HG03439 (cell line): ENCODE results near the gene WDR59.
"Not testable (repeated sequence)": the region's sequence is repeated elsewhere in the genome, so short reads cannot be mapped to it uniquely, and the experiment has no call there.

ENCODE experiments used
- ATAC-seq: cut with Tn5 transposase; IDR thresholded peaks from one replicate; pipeline ENCODE4 v1.9.1; 2021; ENCODE audit warnings: mild to moderate bottlenecking, moderate library complexity; ENCODE audit not compliant: unreplicated experiment

WDR59 gene, protein sequence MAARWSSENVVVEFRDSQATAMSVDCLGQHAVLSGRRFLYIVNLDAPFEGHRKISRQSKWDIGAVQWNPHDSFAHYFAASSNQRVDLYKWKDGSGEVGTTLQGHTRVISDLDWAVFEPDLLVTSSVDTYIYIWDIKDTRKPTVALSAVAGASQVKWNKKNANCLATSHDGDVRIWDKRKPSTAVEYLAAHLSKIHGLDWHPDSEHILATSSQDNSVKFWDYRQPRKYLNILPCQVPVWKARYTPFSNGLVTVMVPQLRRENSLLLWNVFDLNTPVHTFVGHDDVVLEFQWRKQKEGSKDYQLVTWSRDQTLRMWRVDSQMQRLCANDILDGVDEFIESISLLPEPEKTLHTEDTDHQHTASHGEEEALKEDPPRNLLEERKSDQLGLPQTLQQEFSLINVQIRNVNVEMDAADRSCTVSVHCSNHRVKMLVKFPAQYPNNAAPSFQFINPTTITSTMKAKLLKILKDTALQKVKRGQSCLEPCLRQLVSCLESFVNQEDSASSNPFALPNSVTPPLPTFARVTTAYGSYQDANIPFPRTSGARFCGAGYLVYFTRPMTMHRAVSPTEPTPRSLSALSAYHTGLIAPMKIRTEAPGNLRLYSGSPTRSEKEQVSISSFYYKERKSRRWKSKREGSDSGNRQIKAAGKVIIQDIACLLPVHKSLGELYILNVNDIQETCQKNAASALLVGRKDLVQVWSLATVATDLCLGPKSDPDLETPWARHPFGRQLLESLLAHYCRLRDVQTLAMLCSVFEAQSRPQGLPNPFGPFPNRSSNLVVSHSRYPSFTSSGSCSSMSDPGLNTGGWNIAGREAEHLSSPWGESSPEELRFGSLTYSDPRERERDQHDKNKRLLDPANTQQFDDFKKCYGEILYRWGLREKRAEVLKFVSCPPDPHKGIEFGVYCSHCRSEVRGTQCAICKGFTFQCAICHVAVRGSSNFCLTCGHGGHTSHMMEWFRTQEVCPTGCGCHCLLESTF

GRCh38 chr16:74984529-74985296 lies at the start of gene WDR59:
Gene WDR59 (minus strand): TSS chr16:74985123. CDS start chr16:74985017, 106 bp downstream.
- peak; percentile 100 for ATAC-seq

DNA sequence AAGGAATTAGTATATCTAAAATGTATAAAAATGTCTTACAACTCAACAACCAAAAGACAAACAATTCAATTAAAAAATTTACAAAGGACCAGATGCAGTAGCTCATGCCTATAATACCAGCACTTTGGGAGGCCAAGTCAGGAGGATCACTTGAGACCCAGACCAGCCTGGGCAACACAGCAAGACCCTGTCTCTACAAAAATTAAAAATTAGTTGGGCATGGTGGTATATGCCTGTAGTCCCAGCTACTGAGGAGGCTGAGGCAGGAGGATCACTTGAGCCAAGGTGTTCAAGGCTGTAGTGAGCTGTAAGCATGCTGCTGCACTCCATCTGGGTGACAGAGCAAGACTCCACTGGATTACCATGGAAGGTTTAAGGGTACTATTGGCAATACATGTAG lies 47.7 kb upstream of the WDR59 start:
- ATAC-seq, result no peak

DNA sequence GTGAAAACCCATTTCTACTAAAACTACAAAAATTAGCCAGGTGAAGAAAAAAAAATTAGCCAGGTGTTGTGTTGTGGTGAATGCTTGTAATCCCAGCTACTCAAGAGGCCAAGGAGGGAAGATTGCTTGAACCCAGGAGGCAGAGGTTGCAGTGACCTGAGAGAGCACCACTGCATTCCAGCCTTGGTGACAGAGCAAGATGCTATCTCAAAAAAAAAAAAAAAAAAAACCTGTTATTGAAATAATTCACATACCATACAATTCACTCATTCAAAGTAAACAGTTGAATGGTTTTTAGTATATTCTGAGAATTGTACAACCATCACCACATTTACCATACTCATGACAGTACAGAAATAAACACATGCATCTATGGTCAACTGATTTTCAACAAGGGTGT lies 44.9 kb upstream of the WDR59 start:
- ATAC-seq, result no peak

GRCh38 chr16:75028544-75029135 lies 43.7 kb upstream of the WDR59 start:
- no peak for ATAC-seq

- no peak for ATAC-seq
These were observed 42.8 kb upstream of the WDR59 start for GRCh38 chr16:75027520-75028300.

- ATAC-seq, result no peak
These were observed 42.0 kb upstream of the WDR59 start for GRCh38 chr16:75026892-75027391.

GRCh38 chr16:75026239-75026891 lies 41.4 kb upstream of the WDR59 start:
- ATAC-seq, result not testable (repeated sequence)

DNA sequence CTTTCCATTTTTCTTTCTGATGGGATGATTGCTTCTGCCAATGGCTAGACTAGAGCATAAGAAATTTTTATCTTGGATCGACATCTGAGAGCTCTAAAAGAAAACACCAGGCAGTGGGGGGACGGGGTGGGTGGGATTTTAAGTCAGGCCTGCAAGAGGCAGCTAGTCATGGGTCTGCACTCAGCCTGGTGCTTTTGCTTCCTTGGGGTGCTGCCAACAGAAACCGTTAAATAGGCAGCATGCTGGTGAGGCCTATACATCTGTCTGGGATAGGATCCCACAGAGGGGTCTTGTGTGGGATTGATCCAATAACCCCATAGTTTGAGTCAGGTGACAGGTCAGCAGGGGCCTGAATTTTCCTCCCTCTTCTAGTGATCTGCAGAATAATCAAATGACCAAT lies 40.8 kb upstream of the WDR59 start:
- no peak for ATAC-seq

- ATAC-seq, result no peak
These were observed 39.7 kb upstream of the WDR59 start for GRCh38 chr16:75024594-75024993.

DNA sequence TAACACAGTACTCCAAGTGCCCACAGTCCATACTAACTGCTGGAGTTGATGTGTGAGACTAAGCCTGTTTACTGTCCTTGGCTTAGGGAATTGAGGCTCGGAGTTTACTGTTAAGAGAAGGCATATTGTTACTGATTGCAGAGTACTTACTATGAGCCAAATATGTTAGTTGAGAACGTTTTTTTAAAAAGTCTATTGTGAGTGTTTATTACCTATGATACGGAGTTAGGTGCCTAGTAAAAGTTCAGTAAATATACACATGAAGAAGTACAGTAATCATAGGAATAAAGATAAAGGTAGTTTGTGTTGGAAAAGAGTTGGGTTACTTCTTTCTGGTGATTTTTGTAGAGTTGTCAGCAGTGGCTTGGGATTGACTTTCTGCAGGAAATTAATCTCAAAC lies 39.3 kb upstream of the WDR59 start:
- ATAC-seq, result no peak

DNA sequence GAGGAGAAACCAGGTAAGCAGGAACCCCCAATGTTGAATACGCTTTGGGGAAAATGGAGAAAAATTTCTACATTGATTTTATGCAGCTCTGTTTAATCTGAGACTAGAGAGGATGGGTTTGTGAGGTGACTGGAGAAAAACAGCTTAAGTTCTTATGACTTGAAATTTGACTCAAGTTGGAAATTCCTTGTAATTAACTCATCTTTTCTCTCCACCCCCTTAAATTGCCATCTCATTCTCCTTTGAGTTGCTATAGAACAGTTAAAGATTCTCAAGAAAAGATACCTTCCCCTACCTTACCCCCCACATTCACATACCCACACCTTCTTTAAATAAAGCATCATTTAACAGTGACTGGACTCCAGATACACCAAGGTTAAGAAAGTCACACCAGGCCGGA lies 38.1 kb upstream of the WDR59 start:
- ATAC-seq, result no peak

GRCh38 chr16:75022567-75022966 lies 37.6 kb upstream of the WDR59 start:
- ATAC-seq, result no peak

DNA sequence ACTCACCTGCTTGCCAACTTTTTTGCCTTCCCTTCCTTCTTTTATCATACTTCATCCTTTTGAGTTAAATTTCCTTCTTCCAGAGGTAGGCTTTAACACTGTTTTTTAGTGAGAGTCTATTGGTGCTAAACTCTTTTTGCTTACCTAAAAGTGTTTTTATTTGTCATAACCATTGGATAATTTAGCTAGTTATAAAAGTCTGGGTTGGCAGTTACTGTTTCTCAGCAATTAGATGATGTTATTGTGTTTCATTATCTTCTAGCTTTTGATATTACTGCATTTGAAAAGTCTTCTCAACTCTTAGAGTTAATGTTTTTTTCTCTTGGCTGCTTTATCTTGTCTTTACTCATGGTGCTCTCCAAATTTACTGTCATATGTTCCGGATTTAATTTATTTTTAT lies 36.5 kb upstream of the WDR59 start:
- no peak for ATAC-seq

- no peak for ATAC-seq
These were observed 34.7 kb upstream of the WDR59 start for GRCh38 chr16:75019586-75019985.

DNA sequence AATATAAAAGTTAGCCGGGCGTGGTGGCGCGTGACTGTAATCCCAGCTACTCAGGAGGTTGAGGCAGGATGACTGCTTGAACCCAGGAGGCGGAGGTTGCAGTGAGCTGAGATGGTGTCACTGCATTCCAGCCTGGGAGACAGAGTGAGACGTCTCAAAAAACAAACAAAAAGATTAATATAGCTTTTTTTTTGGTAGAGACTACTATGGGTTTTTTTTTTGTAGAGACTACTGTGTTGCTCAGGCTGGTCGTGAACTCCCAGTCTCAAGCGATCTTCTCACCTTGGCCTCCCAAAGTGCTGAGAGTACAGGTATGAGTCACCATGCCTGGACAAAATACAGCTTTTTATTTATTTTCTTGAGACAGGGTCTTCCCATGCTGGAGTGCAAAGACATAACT lies 34.1 kb upstream of the WDR59 start:
- peak; percentile 60 for ATAC-seq

GRCh38 chr16:75017670-75018525 lies 33.0 kb upstream of the WDR59 start:
- no peak for ATAC-seq

DNA sequence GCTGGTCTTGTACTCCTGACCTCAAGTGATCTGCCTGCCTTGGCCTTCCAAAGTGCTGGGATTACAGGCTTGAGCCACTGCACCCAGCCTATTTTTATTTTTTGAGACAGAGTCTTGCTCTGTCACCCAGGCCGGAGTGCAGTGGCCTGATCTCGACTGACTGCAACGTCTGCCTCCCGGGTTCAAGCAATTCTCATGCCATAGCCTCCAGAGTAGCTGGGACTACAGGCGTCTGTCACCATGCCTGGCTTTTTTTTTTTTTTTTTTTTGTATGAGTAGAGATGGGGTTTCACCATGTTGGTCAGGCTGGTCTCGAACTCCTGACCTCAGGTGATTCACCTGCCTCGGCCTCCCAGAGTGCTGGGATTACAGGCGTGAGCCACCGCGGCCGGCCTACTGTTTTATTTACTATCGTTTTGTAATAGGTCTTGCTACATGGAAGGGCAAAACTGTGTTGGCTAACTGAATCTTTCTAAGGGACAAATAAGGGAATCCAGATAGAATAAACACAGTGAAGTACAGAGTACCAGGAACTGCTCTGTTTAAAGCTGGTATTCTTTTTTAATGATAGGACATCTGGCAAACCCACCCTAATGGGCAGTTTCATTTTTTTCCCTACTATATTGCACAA lies 31.6 kb upstream of the WDR59 start:
- ATAC-seq, result not testable (repeated sequence)

- no peak for ATAC-seq
These were observed 29.4 kb upstream of the WDR59 start for GRCh38 chr16:75014318-75014717.
